A204.1 (cell line): ENCODE data around the gene ZNF488.
"Not testable (repeated sequence)": the region's sequence is repeated elsewhere in the genome, so short reads cannot be mapped to it uniquely, and the experiment has no call there.

Source experiments
- FAIRE-seq: peaks from 2 replicates; lab custom pipeline; 2012; peaks lifted over from hg19 to GRCh38; lab: Jason Lieb, UNC

The ZNF488 gene

GRCh38 chr10:47409171-47409865 lies 25.2 kb upstream of the ZNF488 start:
- no peak for FAIRE-seq

DNA sequence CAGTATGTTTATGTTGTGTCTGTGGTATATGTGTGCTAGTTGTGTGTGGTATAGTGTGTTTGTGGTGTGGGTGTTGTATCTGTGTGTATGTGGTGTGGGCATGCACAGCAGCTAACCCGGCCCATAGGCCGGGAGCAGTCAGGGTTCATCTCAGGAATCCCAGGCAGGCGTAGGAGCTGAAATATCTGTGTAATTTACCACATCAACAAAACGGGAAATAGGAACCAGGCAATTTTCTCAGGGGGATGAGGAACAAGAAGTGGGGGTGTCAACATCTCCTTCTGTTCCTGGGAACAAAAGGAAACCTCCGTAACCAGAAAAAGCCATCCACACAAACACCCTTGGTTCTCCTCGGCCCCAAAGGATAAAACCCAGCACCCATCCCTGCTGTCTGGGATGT lies 24.5 kb upstream of the ZNF488 start:
- no peak for FAIRE-seq

DNA sequence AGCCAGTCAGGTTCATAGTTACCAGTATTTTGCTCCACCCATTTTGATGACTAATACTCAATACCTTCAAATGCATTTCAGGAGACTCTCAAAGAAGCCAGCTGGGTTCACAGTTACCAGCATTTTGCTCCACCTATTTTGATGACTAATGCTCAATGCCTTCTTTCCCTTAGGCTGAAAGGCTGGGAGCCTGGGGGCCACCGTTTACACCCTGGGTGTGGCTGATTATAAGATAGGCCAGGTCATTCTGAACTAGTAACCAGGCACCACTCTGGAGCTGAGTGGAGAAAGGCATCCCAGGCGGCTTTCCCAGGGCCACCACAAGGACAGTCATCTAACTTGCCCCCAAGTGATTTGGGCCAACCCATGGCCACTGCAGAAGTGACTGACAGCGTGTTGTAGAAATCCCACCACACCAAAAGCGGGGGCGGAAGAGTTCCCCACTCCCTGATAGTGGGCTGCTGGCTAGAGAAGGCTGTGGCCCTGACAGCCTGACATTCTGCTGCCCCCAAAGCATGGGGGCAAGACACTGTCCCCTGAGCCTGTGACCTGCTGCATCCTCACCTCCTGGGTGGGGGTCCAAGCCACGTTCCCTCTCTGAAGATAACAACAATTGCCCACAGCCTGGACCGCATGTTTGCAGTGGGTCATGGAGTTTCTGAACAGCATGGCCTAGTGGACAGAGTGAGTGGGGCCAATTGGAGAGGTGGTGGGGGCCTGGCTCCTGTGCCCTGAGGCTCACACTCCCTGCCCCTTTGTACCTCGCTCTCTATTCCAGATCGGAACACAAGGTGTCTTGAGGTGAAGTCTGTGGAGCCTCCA lies 23.0 kb upstream of the ZNF488 start:
- no peak for FAIRE-seq

DNA sequence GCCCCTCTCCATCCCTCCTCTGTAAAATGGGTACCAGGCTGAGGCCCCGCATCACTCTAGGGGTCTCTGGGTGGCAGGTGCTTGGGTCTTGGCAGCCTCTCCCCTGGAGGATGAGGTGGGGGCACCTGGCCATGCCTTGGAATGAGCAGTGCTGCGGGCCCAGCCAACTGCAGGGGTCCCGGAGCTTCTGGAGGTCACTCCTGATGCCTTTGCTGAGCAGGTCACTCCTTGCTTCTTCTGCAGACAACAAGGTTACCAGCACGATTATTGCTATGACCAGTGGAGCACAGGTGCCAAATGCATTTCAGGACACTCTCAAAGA lies 22.4 kb upstream of the ZNF488 start:
- no peak for FAIRE-seq

DNA sequence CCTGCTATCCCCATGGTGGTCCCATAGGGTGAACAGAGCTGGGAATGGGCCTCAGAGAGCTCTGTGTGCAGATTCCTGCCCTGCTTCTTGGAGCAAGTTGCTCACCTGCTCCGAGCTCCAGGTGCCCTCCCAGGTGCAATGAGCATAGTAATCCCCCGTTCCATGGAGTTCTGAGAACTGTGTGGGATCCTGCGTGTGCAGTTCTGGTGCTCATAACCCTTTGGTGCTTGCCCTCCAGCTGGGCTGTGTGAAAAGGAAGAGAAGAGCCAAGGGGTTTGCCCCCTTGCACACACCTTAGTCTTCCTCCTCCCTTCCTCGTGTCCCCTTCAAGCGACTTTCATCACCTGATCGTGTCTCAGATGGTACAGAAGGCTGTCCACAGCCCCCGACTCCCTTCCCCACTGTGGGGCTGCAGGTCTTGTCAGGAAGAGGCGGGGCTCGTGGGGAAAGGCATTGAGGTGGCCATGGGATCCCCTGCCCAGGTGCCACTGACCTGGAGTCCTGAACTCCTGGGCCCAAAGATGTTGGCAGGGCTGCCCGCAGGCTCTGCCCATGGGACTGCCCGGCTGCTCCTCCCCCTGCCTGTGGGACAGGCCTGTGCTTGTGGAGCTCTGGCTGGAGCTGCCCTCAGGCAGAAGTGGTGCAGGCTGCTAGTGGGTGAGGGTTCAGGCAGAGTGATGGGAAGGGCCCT lies 21.9 kb upstream of the ZNF488 start:
- no peak for FAIRE-seq

- FAIRE-seq: no peak
These were observed 20.8 kb upstream of the ZNF488 start for GRCh38 chr10:47404937-47405336.

DNA sequence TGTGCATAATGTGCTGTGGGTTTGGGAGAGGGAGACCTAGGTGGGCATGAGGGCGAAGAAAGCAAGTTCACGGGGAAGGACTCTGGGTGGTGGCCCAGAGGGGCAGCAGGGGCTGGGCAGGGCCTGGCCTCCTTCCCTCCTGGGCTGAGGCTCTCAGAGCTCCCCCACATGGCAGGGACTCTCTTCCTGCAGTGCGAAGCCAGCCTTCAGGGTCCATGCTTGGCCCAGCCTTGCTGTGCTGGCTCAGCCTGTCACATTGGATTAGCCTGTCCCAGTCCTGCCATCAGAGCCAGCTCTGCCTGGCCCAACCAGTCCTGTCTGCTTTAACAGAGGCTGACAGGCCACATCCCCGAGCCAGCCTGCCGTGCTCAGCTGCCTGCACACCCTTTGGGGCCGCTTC lies 20.4 kb upstream of the ZNF488 start:
- FAIRE-seq: no peak

- FAIRE-seq: no peak
These were observed 19.6 kb upstream of the ZNF488 start for GRCh38 chr10:47403446-47404318.

- FAIRE-seq: no peak
These were observed 18.7 kb upstream of the ZNF488 start for GRCh38 chr10:47402641-47403301.

DNA sequence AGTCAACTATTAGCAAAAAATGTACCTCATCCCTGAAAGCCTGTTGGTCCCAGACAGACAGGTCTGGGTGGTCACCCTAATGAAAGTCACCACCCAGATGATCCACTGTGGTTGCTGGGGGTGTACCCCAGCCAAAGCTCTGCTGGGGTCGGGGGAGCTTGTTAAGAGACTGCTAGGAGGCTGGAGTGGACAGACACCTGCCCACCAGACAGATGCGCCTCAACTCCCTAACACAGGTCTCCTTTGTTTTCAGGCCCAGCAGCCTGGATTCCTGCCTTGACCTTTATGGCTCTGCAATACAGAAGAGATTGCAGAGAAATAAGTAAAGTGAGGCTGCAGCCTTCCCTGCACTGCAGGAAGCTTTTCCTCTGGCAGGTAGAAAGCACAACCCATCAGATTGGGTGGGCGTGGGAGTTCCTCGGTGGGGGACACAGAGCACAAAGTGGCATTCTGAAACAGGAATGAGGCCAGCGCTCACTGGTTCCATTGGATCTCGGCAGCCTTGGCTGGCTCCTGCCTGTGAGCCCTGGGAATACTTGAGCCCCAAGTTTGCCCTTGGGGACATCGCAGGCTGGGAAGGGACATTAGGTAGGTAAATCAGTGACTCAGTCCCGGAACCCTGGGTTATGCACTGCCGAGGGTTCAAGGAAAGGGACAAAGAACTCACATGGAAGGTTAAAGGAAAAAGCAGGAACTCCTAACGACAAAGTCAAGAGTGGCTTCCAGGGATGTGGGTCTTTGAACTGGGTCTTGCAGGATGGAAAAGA lies 18.0 kb upstream of the ZNF488 start:
- FAIRE-seq: no peak

GRCh38 chr10:47401210-47401609 lies 17.1 kb upstream of the ZNF488 start:
- FAIRE-seq: no peak

- FAIRE-seq: no peak
These were observed 16.7 kb upstream of the ZNF488 start for GRCh38 chr10:47400786-47401185.

GRCh38 chr10:47400251-47400650 lies 16.2 kb upstream of the ZNF488 start:
- no peak for FAIRE-seq

DNA sequence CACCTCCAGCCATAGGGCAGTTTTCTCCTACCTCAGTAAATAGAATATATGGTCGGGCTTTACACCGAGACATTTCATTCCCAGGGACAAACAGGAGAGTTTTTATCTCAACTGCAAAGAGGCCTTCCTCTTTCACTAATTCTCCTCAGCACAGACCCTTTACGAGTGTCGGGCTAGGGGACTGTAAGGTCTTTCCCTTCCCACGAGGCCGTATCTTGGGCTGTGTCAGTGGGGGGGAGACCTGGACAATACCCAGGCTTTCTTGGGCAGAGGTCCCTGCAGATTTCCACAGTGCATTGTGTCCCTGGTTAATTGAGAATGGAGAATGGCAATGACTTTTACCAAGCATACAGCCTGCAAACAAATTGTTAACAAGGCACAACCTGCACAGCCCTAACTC lies 13.2 kb upstream of the ZNF488 start:
- FAIRE-seq: no peak

- FAIRE-seq: no peak
These were observed 12.2 kb upstream of the ZNF488 start for GRCh38 chr10:47396311-47396717.

GRCh38 chr10:47389619-47390018 lies 5.5 kb upstream of the ZNF488 start:
- FAIRE-seq: no peak

DNA sequence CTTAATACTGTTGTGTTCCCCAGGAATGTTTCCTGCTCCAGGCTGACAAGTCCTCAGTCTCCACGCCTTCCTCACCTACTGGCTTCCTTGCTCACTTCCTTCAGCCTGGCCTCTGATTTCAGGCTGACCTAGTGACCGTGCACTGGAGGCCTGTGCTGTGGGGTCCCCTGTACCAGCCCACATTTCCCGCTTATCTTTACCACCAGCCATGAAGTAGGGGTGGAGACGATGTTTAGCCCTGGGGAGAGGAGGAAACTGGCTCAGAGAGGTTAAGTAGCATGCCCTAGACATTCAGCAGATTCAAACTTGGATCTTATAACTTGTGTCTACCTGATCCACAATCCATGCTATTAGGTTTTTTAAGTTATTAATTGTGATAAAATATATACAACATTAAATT lies 4.8 kb upstream of the ZNF488 start:
- no peak for FAIRE-seq

DNA sequence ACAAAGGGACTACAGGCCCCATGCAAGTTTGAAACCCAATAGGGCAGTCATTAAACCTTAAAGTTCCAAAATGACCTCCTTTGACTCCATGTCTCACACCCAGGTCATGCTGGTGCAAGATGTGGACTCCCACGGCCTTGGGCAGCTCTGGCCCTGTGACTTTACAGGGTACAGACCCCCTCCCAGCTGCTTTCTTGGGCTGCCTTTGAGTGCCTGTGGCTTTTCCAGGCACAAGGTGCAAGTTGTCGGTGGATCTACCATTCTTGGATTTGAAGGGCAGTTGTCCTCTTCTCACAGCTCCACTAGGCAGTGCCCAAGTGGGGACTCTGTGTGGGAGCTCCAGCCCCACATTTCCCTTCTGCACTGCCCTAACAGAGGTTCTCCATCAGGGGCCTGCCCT lies 2.0 kb upstream of the ZNF488 start:
- FAIRE-seq: not testable (repeated sequence)

DNA sequence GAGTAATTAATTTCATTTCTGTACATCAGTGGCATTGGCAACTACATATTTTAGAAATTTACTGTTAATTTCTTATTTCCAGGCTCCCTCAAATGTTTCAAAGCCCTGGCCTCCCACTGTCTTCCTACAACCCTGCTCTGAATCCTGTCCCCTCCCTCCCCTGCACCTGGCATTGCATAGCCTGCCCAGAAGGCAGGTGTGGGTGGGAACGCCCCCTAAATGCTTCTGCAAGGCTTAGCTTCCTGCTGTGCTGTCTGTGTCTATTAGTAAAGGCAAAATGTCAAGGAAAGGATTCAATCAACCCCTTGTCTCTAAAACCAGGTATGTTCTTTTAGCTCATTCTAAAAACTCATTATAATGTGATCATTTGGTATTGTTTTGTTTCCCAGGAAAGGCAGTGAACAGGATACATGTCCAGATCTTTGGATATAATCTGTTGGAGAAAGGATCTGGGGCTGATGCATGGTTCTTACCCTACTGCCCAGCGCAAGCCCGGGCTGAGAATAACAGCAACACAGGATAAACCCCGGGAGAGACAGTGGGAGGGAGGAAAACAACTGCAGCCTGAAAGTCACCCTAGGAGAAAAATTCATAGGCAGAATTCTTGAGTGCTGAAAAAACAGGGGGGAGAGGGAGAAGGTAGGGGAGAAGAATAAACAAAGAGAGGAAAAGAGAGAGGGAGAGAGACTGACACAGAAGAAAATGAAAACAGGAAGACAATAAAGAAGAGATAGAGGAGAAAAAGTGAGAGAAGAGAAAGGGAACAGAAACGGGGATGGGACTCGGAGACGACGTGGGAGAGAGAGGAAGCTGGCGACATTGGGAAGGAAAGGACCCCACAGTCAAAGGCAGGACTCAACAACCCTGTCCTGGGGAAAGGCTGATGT lies 589 bp downstream of the ZNF488 start:
- FAIRE-seq: no peak
